ENCODE data around the gene RPL3. TPM values are rescaled to one million over a fixed set of nuclear protein-coding genes. Genes with fewer than 3 reads are reported as not detected.
A peak's percentile ranks its signal among the peaks of the same experiment; 100 is the strongest.

The RPL3 gene
- total RNA-seq, 1 donor from 2014 or later, result 2,149 TPM

DNA sequence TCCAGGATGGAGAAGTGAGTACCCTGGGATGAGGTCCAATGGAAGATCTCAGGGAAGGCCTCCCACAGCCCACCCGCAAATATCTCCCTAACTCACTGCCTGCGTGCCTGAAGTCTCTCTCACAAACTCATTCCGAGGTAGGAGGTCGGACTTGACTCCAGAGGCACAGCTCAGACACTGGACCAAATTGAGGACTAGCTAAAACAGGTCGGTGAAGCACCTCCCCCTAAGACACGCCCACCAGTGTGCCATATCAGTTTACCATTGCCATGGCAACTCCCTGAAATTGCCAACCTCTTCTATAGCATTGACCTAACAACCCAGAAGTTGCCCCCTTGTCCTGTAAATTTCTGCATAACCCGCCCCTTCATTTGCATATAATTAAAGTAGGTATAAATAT, 17.5 kb downstream of the RPL3 start:
- TF ChIP-seq, protein P1, sequence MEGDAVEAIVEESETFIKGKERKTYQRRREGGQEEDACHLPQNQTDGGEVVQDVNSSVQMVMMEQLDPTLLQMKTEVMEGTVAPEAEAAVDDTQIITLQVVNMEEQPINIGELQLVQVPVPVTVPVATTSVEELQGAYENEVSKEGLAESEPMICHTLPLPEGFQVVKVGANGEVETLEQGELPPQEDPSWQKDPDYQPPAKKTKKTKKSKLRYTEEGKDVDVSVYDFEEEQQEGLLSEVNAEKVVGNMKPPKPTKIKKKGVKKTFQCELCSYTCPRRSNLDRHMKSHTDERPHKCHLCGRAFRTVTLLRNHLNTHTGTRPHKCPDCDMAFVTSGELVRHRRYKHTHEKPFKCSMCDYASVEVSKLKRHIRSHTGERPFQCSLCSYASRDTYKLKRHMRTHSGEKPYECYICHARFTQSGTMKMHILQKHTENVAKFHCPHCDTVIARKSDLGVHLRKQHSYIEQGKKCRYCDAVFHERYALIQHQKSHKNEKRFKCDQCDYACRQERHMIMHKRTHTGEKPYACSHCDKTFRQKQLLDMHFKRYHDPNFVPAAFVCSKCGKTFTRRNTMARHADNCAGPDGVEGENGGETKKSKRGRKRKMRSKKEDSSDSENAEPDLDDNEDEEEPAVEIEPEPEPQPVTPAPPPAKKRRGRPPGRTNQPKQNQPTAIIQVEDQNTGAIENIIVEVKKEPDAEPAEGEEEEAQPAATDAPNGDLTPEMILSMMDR (IDR thresholded peaks at IDR 0.05; ENCODE audit: unreplicated experiment), result no peak
- Mint-ChIP-seq H3K4me1 (ENCODE audit: unreplicated experiment) (peaks cover 15% of the 10 kb centered on the region), H3K4me3 (ENCODE audit: unreplicated experiment) (no peak overlapping the region), H3K36me3 (ENCODE audit: low read depth, unreplicated experiment) (no peaks in the 10 kb centered on the region), H3K9me3 (ENCODE audit: unreplicated experiment) (no peaks in the 10 kb centered on the region), H3K27ac (ENCODE audit: unreplicated experiment) (no peak overlapping the region), H3K27me3 (ENCODE audit: unreplicated experiment) (peaks cover 5% of the 10 kb centered on the region)
- no peak for DNase-seq (ENCODE audit: low spot score)

DNA sequence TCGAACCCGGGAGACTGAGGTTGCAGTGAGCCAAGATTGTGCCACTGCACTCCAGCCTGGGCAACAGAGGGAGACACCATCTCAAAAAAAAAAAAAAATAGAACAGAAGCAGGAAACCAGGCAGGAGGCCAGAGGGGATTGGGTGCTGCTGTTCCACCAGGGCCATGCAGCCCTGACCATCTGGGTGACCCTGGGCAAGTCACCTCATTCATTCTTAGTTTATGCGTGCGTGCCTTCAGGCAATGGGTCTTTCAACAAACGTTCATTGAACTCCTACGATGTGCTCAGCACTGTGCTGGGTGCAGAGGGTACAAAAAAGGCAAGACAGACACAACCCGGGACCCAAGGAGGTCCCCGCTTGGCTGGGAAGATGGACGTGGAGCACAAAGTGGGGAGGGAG, 18.3 kb downstream of the RPL3 start:
- Mint-ChIP-seq H3K9me3 (ENCODE audit: unreplicated experiment) (no peaks in the 10 kb centered on the region), H3K4me3 (ENCODE audit: unreplicated experiment) (no peak overlapping the region), H3K4me1 (ENCODE audit: unreplicated experiment) (peaks cover 15% of the 10 kb centered on the region), H3K27ac (ENCODE audit: unreplicated experiment) (no peak overlapping the region), H3K27me3 (ENCODE audit: unreplicated experiment) (peaks cover 10% of the 10 kb centered on the region), H3K36me3 (ENCODE audit: low read depth, unreplicated experiment) (no peaks in the 10 kb centered on the region)
- DNase-seq (ENCODE audit: low spot score), result no peak
- TF ChIP-seq, protein P1 (IDR thresholded peaks at IDR 0.05; ENCODE audit: unreplicated experiment), result no peak

DNA sequence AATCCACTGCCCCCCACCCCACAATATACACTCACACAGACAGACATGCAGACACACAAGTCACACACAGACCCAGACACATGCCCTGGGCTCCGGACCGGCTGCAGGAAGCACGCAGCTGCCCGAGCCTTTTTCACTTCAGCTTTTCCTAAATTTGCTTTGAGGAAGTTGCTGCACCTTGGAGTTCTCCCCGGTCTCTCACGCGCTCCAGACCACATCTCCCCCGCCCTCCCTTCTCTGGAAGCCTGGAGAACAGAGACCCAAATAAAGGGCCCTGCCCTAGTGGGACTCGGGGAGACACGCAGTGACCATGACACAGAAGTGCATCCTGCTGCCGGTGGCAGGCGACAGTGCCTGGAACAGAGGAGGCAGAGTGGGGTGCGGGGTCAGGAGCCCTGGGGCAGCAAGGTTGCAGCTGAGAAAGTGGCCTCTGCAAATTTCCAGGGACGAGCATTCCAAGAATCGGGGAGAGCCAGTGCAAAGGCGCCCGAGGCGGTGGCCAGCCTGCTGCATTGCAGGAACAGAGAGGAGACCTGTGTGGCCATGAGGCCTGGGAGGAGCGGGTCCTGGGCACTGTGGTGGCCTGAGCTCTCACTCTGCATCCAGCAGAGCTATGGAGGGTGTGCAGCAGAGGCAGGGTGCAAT, 19.1 kb downstream of the RPL3 start:
- Mint-ChIP-seq H3K9me3 (ENCODE audit: unreplicated experiment) (no peaks in the 10 kb centered on the region), H3K36me3 (ENCODE audit: low read depth, unreplicated experiment) (no peaks in the 10 kb centered on the region), H3K4me1 (ENCODE audit: unreplicated experiment) (peaks cover 15% of the 10 kb centered on the region), H3K27me3 (ENCODE audit: unreplicated experiment) (peaks cover 10% of the 10 kb centered on the region), H3K4me3 (ENCODE audit: unreplicated experiment) (no peak overlapping the region), H3K27ac (ENCODE audit: unreplicated experiment) (no peak overlapping the region)
- TF ChIP-seq, protein P1 (IDR thresholded peaks at IDR 0.05; ENCODE audit: unreplicated experiment), result no peak
- no peak for DNase-seq (ENCODE audit: low spot score)

DNA sequence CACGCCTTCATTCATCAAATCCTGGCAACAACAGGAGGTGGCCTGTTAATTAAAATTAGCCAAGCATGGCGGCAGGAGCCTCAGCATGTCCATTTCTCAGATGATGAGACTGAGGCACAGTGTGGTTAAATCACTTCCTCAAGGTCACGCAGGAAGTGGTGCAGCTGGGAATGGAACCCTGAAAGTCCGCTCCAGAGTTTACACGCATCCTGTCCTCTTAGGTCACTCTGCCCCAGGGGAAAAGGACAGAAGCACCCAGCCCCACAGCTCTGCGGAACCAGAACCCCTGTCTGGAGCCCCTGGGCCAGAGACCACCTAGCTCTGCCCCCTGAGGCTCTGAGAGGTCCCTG, 19.6 kb downstream of the RPL3 start:
- TF ChIP-seq, protein P1 (IDR thresholded peaks at IDR 0.05; ENCODE audit: unreplicated experiment), result no peak
- DNase-seq (ENCODE audit: low spot score), result no peak
- Mint-ChIP-seq H3K4me3 (ENCODE audit: unreplicated experiment) (no peak overlapping the region), H3K27me3 (ENCODE audit: unreplicated experiment) (peaks cover 10% of the 10 kb centered on the region), H3K9me3 (ENCODE audit: unreplicated experiment) (no peaks in the 10 kb centered on the region), H3K4me1 (ENCODE audit: unreplicated experiment) (peaks cover 15% of the 10 kb centered on the region), H3K36me3 (ENCODE audit: low read depth, unreplicated experiment) (no peaks in the 10 kb centered on the region), H3K27ac (ENCODE audit: unreplicated experiment) (no peak overlapping the region)

DNA sequence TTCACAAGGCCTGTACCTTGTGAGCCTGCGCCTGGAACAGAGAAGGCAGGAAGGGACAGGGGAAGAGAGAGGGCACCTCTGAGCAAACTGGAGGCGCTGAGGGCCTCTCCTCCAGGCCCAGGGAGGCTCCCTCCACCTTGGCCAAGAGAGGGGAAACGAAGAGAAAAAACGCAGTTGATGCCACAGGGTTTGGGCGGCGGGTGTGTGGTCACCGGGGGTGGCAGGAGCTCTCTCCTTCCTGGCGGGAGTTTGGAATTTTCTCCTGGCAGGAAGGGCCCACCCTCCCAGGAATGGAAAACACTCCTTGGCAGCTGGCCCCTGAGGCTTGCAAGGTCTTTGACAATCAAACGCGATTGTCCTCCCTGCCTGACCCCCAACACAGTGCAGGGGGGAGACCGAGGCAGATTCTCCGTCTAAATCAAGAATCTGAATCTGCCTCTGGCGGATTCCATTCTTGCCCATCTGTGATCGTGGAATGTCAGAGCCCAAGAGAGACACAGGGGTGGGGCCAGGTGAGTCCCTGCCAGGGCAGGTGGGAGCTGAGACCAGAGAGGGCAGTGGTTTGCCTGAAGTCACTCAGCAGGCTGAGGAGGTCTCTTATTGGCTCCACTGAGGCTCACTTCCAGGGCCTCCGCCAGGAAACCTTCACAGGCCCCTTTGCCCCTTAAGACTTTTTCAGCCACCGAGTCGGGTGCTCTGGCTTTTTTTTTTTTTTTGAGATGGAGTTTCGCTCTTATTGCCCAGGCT, 21.0 kb downstream of the RPL3 start:
- no peak for DNase-seq (ENCODE audit: low spot score)
- Mint-ChIP-seq H3K4me3 (ENCODE audit: unreplicated experiment) (peak overlapping the region; percentile 32), H3K4me1 (ENCODE audit: unreplicated experiment) (peaks cover 18% of the 10 kb centered on the region)

More for the DNA sequence above, 21.0 kb downstream of the RPL3 start:
- Mint-ChIP-seq H3K27ac (ENCODE audit: unreplicated experiment) (no peak overlapping the region), H3K27me3 (ENCODE audit: unreplicated experiment) (peaks cover 10% of the 10 kb centered on the region), H3K9me3 (ENCODE audit: unreplicated experiment) (no peaks in the 10 kb centered on the region), H3K36me3 (ENCODE audit: low read depth, unreplicated experiment) (no peaks in the 10 kb centered on the region)
- TF ChIP-seq, protein P1 (IDR thresholded peaks at IDR 0.05; ENCODE audit: unreplicated experiment), result no peak

All from endothelial cell (in vitro differentiated cells).